Stomach (tissue), 4 donors: Measurements from ENCODE around the gene RASL10B.
A peak's percentile ranks its signal among the peaks of the same experiment; 100 is the strongest.

Source experiments
- EP300 ChIP-seq: sonication (generic); formaldehyde crosslinking; IDR thresholded peaks from one replicate; pipeline ENCODE4 v1.6.1; 2017; ENCODE audit warnings: antibody characterized with exemption
- POLR2A ChIP-seq, 4 donors: fragments of 450-650 bp; IDR thresholded peaks; one replicate each; pipeline ENCODE4 v1.6.1; 2016; ENCODE audit warnings: antibody characterized with exemption in 4 of 4, control low read depth in 2 of 4, mild to moderate bottlenecking in 1 of 4, moderate library complexity in 1 of 4
- POLR2AphosphoS5 ChIP-seq, 3 donors: sonication (generic); formaldehyde crosslinking; IDR thresholded peaks; one replicate each; pipeline ENCODE4 v1.6.1; 2016; ENCODE audit warnings: antibody characterized with exemption in 3 of 3
- TF ChIP-seq, protein P1 (sequence below), 7 experiments: fragments of 450-650 bp in 4 of 7; fragments of 200-600 bp in 3 of 7; sonication (generic) in 3 of 7; IDR thresholded peaks; one replicate each; pipeline ENCODE4 v1.5.1; 2016 to 2019; ENCODE audit warnings: antibody characterized with exemption in 7 of 7, control low read depth in 2 of 7, mild to moderate bottlenecking in 1 of 7

DNA sequence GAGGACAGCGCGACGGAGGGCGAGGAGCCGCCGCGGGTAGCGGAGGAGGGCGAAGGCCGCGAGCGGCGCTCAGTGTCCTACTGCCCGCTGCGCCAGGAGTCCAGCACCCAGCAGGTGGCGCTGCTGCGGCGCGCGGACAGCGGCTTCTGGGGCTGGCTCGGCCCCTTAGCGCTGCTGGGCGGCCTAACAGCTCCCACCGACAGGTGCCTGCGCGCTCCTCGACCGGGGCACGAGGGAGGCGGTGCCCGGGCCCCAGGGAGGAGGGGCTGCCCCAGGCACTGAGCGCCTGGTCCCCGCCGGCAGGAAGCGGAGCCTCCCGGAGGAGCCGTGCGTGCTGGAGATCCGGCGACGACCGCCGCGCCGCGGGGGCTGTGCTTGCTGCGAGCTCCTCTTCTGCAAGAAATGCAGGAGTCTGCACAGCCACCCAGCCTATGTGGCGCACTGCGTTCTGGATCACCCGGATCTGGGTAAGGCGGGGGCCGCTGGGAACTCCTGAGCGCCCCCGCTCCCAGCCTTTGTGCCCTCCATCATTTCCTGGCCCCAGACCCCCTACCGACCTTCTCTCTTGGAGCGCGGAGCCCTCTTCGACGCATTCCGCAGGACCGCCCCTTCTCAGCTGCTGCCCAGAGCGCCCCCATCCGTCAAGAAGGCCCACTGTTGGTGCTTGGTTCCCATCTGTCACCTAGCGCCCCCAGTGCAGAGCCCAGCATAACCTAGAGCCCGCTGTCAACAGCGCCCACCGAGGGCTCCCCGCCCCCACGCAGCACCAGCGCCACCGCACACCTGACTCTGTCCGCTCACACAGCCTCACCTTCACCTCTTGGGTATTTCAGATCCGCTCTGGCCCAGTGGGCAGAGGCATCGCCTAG lies 32.9 kb downstream of the RASL10B start:
- no peak for TF ChIP-seq POLR2A (IDR thresholded peaks at IDR 0.05)
- TF ChIP-seq, protein P1, sequence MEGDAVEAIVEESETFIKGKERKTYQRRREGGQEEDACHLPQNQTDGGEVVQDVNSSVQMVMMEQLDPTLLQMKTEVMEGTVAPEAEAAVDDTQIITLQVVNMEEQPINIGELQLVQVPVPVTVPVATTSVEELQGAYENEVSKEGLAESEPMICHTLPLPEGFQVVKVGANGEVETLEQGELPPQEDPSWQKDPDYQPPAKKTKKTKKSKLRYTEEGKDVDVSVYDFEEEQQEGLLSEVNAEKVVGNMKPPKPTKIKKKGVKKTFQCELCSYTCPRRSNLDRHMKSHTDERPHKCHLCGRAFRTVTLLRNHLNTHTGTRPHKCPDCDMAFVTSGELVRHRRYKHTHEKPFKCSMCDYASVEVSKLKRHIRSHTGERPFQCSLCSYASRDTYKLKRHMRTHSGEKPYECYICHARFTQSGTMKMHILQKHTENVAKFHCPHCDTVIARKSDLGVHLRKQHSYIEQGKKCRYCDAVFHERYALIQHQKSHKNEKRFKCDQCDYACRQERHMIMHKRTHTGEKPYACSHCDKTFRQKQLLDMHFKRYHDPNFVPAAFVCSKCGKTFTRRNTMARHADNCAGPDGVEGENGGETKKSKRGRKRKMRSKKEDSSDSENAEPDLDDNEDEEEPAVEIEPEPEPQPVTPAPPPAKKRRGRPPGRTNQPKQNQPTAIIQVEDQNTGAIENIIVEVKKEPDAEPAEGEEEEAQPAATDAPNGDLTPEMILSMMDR (IDR thresholded peaks at IDR 0.05), result peak in 6 of 7 experiments; percentile 34 to 97 (median 92)
- TF ChIP-seq POLR2AphosphoS5 (IDR thresholded peaks at IDR 0.05), result peak; percentile 21 to 80 (median 34)
- TF ChIP-seq EP300, result no peak
